ENCODE measurements around the gene EPHA3.

Gene EPHA3

DNA sequence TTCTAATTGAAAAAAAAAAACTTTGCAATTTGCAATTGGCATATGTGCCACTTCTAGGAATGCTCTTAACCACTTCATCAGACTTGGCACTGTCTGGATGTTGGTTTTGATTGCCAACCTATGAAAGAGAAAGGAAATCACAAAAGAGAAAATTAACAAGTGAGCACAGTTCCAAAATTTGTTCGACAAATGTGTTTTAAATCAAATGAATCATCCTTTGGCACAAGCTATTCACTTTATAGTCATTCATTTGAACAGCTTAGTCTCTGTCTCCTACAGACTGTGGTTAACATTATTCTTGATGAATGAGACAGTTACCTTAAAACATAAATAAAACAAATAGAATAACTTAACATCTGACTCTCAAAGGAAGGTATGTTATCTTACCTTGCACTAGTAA lies 265.0 kb downstream of the EPHA3 start:
- DNase-seq = peak; percentile 63

- no peak for DNase-seq
Observed at GRCh38 chr3:89373434-89373833, 266.0 kb downstream of the EPHA3 start.

DNA sequence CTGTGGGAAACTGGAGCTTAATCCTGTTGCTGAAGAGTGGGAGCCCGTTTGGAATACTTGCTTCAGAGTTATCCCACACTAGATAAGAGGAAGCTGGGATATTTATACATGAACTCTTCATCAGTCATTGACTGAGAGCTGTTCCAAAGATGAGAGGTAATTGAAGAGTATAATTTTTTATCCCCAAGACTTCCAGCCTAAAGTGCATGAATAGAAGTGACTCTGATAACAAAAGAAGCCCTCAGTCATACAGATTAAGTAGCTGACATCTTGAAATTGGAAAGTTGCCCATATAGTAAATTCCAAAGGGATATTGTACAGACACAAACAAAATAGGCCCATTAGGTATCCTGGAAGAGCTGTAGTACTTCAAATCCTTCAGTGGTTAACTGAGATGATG lies 268.0 kb downstream of the EPHA3 start:
- DNase-seq = no peak

GRCh38 chr3:89380016-89380415 lies 272.6 kb downstream of the EPHA3 start:
- DNase-seq = peak; percentile 82

- no peak for DNase-seq
Observed at GRCh38 chr3:89392991-89393390, 285.6 kb downstream of the EPHA3 start.

DNA sequence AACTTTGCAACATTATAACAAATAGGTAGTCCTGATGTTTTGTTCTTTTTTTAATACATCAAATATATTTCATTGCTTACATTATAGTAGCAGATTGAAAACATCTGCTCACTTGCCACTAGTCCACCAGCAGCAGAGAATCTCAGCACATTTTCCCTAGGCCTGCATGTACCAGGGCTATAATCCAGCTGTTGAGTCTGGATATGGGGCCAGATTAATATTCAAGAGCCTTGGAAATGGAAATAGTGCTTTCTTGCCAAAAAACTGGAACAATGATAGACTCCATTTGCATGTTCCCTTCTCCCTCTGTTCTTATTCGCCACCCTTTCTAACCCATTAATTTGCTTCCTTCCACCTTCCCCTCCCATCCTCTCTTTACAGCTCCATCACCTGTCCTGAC lies 288.0 kb downstream of the EPHA3 start:
- DNase-seq = no peak

GRCh38 chr3:89395996-89396395 lies 288.6 kb downstream of the EPHA3 start:
- DNase-seq = no peak

DNA sequence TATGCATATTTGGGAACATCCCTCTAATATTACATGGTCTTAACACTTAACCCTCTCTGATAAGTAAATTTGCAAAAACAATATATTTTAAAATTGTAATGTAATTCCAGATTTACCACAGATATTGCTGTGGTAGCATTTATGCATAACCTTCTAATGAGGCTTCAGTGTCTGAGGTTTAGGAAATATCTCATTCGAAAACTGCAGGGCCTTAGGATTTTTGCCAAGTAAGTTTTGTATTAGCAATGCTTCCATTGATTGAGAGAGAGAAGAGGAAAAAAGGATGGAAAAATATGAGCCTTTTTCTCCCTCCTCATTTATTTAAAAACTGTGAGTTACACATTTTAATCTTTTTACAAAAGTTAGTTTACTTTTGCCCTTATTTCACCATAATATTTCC lies 294.6 kb downstream of the EPHA3 start:
- DNase-seq = no peak

GRCh38 chr3:89405176-89405575 lies 297.8 kb downstream of the EPHA3 start:
- DNase-seq = no peak

DNA sequence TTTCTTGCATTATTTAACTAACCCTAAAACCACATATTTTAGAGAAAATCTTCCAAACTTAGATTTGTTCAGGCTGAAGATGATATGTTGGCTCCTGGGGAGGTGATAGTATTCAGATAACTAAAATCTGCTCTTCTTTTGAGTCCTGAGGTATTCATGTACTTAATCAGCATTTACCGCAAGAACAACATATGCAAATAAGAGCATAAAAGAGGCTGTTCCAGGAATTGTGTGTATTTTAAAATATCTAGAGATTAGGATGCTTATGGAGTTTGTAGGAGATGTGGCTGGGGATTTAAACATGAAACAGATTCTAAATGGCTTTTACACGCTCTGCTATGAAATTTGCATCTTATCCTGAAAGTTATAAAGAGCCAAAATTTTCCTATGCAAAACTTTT lies 298.2 kb downstream of the EPHA3 start:
- no peak for DNase-seq

- no peak for DNase-seq
Observed at GRCh38 chr3:89411201-89411600, 303.8 kb downstream of the EPHA3 start.

DNA sequence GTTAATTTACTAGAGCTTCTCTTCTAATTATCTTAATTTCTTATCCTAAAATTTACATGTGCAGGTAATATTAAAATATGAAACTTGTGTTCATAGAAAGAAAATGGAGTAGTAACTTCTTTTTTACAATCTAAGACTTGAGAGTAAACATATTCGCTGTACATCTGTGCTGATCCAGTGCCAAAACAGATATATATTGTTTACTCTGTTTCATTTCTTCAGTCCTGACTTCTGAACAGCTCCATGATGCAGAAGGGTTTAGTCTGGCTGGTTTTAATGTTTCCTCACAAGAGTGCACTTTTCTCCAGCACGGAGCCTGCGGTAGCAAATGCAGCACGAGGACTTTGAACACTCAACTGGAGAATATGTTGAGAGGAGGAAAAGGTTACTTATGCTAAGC lies 306.8 kb downstream of the EPHA3 start:
- DNase-seq = no peak

- no peak for DNase-seq
Observed at GRCh38 chr3:89419647-89420241, 312.3 kb downstream of the EPHA3 start.

DNA sequence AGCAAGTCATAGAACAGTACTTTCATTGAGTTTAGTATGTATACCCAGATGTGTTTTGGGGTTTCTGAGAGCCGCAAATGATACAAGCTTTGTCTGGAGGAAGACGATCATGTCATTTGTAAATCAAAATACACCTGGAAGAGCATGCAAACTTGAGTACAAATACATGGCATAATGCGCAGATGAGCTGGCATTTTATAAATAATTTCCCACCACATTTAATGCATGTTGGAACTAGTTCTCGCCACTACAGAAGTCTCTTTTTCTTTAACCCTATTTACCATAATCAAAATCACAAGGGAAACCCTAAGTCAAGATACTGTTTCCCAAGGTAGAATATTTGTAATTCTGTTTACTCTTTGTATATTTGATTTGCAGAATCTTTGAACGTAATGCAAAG lies 318.6 kb downstream of the EPHA3 start:
- DNase-seq = no peak

DNA sequence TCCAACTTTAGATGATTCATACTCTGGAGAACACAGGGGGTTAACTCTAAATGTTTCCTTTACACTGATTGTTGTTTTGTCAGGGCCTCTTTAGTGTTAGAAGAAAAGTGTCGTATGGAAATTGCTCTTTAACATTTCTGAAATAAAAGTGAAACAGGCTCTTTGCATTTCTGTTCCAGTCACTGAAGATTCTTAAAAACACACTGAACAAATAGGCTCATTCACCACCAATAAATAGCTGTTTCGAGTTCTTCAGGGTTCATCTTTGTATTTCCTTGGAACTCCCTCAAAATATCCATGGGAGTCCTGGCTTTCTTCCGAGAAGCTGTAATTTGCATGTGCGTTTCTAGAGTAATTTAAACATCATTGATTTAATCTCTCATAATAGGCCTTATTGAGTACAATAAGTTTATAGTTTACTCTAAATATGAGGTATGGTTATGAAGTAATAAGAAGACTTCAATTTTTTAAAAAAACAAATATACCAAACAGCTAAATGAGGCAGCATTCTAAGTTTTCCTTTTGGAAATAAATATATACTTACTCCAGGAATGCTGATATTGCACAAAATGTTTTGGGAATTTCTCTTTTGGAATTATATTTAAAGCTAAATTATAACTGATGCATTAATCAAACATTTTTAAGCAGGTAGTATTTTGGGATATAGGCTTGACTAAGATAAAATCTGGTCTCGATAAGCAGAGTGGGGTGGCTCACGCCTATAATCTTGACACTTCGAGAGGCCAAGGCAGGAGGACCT lies 327.4 kb downstream of the EPHA3 start:
- no peak for DNase-seq

- no peak for DNase-seq
Observed at GRCh38 chr3:89436846-89437245, 329.4 kb downstream of the EPHA3 start.

DNA sequence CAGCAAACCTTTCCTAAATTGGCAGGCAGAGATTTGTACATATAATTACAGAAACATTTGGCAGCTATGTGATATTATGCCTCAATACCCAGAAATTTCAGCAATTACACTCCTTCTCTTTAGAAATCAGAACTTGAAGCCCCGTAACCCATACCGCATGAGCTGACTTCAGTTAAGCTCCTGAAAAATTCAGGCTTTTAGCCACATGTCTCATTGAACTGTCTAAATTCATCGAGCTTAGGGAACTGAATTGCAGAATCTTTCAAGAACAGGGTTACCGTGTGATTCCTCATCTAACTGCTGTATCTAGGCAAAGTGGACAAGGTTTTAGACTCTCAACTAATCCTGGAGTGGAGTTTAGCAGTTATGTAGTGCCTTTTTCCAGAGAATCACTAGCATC lies 333.0 kb downstream of the EPHA3 start:
- DNase-seq = no peak

DNA sequence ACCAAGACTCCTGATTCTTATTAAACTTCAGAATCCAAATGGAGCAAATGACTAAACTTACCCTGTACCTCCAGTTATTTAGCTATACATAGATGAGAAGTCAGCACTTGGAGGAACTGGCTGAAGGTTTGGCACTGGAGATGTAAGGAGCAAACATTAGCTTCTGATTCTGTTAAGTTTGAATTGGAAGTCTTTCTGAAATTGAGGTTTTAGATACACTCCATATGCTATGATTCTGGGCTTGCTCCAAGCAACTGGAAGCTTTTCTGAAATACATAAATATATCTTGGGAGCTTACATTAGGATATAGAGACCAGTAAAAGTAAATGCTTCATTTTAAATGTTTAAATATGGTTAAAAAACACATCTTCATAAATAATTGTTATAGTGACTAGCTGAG lies 333.7 kb downstream of the EPHA3 start:
- no peak for DNase-seq

- no peak for DNase-seq
Observed at GRCh38 chr3:89446593-89446992, 339.2 kb downstream of the EPHA3 start.

DNA sequence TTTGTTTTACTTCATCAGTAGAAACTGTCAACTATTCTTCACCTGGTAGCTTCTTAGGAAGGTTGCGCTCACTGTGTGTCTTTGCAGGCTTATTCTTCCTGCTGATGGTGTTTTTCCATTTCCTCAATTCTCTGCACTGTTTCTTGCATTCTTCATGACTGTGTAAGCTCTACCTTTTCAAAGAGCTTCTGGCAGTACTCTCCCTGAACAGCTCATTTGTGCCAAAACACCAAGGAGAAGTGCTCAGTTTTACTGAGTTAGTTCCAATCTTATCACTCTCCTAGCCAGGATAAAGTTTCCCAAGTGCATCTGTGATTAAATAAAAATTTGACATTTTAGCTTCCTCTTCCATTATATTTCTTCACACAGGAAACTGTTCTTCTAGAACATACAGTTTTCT lies 339.8 kb downstream of the EPHA3 start:
- no peak for DNase-seq

GRCh38 chr3:89449086-89449485 lies 341.7 kb downstream of the EPHA3 start:
- no peak for DNase-seq

- no peak for DNase-seq
Observed at GRCh38 chr3:89452066-89452465, 344.6 kb downstream of the EPHA3 start.

DNA sequence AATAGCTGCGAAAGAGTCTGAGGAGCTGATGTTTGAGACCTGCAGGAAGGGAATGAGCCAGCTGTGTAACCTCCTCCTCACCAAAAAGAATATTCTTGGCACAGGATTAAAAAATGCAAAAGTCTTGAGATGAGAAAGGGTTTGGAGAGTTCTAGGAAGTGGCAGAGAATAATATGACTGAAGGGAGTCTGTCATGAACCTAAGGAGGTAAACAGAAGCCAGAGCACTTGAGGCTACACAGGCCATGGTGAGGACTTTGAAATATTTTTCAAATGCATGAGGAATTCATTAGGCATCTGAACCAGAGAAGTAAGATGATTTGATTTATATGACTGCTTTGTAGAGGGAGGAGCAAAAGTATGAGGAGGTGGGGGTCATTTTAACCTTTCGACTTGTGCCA lies 347.8 kb downstream of the EPHA3 start:
- no peak for DNase-seq

GRCh38 chr3:89467898-89468363 lies 360.5 kb downstream of the EPHA3 start:
- DNase-seq = no peak

DNA sequence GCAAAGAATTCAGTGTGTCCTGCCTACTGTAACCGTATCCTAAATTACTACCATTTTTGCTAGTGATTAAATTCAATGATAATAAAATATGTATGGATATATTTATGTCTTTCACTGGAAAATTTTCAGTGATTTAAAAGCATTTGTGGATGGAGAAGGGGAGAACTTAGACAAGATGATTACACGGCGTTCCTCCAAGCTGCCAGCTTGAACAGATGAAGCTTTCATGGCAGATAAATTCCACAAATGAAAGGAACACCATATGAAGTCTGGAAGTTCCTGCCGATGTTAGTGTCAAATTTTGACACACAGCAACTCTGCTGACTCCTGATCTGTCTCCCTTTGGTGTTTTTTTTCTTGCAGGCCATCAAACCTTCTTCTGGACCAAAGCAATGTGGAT lies 364.7 kb downstream of the EPHA3 start:
- DNase-seq = no peak

Measured in HCEC 1CT (cell line).